Fibroblast of mammary gland (primary cell): ENCODE results near the gene MRPS26.
A peak's percentile ranks its signal among the peaks of the same experiment; 100 is the strongest.

Source experiments
- DNase-seq: peaks from one replicate; pipeline ENCODE4 v3.0.0-alpha.2; 2010; ENCODE audit warnings: low read depth
- H3K4me3 ChIP-seq: 2 replicates; pipeline ENCODE4 v1.5.1; 2011; ENCODE audit warnings: low read depth, mild to moderate bottlenecking, low read length, moderate library complexity; ENCODE audit not compliant: control insufficient read depth
- TF ChIP-seq, protein P1 (sequence below): conservative IDR thresholded peaks from 2 replicates; pipeline ENCODE4 v1.5.1; 2011; ENCODE audit warnings: low read depth, low read length, inconsistent platforms; ENCODE audit not compliant: control insufficient read depth, insufficient read depth

MRPS26 gene

DNA sequence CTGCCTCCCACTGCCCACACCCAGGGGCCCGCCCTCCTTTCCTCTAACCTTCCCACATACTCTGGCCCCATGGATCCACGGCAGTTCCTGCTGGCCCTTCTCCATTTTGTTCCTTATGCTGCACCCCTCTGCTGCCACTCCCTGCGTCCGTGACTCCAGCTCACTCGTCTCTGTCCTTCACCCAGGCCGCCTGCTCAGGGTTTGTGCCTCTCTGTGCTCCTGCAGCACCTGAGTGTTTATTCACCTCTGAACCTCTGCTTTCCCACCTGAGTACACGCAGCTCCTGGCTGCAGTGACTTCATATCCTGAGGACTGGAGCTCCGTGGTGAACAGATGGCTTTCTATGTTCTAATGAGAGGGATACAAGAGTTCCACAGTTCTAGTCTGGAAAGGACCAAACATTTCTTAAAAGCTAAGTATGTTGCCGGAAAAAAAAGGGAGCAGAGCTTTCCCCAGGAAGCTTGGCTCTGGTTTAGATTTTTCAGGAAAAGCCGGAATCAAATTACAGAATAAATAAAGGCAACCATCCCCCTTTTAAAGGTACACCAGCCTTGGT is 3.9 kb upstream of the MRPS26 start:
- H3K4me3 ChIP-seq, result no peak overlapping the region
- DNase-seq, result peak; percentile 27
- TF ChIP-seq, protein P1, sequence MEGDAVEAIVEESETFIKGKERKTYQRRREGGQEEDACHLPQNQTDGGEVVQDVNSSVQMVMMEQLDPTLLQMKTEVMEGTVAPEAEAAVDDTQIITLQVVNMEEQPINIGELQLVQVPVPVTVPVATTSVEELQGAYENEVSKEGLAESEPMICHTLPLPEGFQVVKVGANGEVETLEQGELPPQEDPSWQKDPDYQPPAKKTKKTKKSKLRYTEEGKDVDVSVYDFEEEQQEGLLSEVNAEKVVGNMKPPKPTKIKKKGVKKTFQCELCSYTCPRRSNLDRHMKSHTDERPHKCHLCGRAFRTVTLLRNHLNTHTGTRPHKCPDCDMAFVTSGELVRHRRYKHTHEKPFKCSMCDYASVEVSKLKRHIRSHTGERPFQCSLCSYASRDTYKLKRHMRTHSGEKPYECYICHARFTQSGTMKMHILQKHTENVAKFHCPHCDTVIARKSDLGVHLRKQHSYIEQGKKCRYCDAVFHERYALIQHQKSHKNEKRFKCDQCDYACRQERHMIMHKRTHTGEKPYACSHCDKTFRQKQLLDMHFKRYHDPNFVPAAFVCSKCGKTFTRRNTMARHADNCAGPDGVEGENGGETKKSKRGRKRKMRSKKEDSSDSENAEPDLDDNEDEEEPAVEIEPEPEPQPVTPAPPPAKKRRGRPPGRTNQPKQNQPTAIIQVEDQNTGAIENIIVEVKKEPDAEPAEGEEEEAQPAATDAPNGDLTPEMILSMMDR, result no peak

DNA sequence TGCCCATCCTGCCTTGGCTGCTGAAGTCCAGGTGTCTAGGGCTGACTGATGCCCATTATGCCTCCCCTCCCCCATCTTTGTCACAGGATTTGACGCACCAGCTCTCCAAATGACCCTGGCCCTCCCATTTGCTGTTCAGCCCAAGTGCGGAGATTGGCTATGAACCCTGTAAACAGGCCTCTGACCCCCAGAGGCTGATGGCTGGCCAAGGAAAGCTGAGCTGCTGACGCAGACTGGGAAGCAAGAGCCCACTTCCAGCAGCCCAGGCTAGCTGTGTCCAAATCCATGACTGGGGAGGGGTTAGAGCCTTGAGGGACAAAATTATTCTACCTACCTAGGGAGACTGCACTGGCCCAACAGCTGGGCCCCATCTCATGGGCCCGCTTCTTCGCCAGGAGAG is 3.2 kb upstream of the MRPS26 start:
- TF ChIP-seq, protein P1, result no peak
- DNase-seq, result peak; percentile 28
- H3K4me3 ChIP-seq, result no peak overlapping the region

DNA sequence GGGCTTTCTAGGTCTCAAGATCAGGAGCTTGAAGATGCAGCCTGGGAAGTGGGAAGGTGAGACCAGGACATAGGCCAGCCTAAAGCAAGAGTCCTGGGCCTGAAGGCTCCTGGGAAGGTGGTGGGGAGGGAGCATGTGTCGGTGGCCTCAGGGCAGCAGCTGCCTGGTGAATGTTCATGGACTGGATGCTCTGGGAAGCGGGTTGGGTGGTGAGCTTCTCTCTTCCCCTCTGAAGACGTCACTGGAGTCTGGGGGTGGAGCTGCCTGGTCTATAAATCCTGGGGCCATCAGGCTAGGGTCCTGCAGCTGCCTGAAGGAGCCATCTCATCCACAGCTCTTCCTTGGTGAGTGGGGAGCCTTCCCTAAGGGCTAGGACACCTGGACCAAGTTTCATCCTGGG is 2.5 kb upstream of the MRPS26 start, which contains the start of gene GNRH2:
Gene GNRH2, plus strand, starts transcription at position 301 of the 400 bp plus-strand sequence. CDS start 793 bp downstream, outside the sequence.
- TF ChIP-seq, protein P1, result no peak
- H3K4me3 ChIP-seq, result no peak within 1 kb of the TSS
- no peak for DNase-seq

DNA sequence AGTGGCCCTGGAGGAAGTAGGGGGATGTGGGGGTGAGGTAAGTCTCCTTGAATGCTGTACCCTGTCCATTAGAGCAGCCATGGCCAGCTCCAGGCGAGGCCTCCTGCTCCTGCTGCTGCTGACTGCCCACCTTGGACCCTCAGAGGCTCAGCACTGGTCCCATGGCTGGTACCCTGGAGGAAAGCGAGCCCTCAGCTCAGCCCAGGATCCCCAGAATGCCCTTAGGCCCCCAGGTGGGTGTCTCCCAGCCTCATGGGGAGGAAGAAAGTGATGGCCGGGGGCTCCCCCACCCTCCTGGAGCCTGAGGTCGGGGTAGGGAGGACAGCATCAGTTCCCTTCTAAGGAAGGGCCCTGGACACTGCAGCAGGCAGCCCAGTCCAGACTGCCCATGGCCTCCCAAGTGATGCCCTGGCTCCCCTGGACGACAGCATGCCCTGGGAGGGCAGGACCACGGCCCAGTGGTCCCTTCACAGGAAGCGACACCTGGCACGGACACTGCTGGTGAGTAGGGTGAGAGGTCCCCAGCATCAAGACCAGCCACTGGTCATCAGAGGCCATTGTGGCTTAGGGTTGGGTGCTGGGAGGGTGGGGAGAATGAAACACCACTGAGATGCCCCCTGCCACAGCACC is 1.4 kb upstream of the MRPS26 start:
- TF ChIP-seq, protein P1, result no peak
- DNase-seq, result no peak
- H3K4me3 ChIP-seq, result no peak overlapping the region

DNA sequence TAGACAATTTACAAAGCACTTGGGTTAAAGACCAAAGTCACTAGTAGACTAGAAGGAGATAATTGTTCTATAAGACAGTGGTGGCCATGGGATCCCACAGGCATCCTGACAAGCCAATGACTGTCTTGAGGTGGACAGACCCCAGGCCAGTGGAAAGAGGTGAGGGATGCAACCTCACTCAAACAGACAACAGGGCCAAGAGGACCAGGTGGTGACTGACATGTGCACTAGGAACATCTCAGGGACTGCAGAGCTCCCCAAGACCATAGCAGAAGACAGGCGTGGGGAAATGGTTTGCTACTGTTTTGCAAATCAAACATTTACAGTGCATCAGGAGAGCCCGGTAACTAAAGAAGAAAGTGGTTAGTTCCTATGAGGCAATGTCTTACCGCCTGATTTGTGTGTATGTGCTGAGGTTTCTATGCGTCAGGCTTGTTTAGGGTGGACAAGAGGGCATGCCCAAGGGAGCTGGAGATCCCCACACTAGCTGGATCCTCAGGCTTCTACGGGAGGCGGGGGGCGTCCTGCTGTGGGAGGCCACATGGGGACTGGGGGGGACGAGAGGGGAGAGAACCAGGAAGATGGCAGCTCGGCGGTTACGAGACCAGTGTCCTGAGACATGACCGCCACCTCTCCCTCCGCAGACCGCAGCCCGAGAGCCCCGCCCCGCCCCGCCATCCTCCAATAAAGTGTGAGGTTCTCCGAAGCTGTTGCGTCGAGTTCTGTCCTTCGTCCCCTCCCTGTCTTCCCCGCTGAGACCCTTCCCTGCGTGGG is 623 bp upstream of the MRPS26 start:
- TF ChIP-seq, protein P1, result no peak
- peak overlapping the region; percentile 72 for H3K4me3 ChIP-seq
- DNase-seq, result peak; percentile 79

DNA sequence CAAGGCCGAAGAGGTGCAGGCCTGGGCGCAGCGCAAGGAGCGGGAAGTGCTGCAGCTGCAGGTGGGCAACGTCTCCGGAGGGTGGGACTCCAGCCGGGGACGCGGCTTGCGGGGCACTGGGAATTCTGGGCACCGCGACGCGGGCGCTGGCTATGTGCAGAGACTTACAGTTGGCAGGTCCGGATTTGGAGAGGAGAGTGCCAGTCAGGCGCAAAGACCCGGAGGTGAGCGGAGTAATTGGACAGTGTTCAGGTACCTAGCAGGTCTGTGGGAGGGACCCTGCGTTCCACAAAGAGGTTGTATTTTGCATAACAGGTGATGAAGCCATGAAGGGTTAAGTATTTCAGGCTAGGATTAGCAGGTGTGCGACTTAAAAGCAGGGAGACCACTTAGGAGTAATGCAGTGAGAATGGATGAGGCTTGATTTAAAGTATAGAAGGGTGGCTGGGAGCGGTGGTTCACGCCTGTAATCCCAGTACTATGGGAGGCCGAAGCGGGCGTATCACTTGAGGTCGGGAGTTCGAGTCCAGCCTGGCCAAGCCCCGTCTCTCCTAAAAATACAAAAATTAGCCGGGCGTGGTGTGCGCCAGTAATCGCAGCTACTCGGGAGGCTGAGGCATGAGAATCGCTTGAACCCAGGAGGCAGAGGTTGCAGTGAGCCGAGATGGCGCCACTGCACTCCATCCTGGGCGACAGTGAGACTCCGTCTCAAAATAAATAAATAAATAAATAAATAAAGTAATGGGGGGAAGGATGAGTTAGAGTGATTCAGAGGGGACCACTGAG is 1.0 kb downstream of the MRPS26 start:
- TF ChIP-seq, protein P1, result no peak
- H3K4me3 ChIP-seq, result peak overlapping the region; percentile 72
- DNase-seq, result no peak
